ENCODE data around the gene MT2A.
A peak's percentile ranks its signal among the peaks of the same experiment; 100 is the strongest.

MT2A gene

GRCh38 chr16:56593573-56594291 lies 14.7 kb upstream of the MT2A start:
- no peak for TF ChIP-seq CTCF (IDR thresholded peaks at IDR 0.05; ENCODE audit: borderline replicate concordance, control extremely low read depth, extremely low read depth, insufficient read depth, missing control alignments)
- in situ Hi-C loops (cut with MboI; ENCODE audit: low sequenced_read_pairs, unreplicated experiment), result no loop called here
- no peak for DNase-seq (ENCODE audit: low spot score)

- in situ Hi-C loops (cut with MboI; ENCODE audit: low sequenced_read_pairs, unreplicated experiment), result no loop called here
- DNase-seq (ENCODE audit: low spot score), result no peak
- no peak for TF ChIP-seq CTCF (IDR thresholded peaks at IDR 0.05; ENCODE audit: borderline replicate concordance, control extremely low read depth, extremely low read depth, insufficient read depth, missing control alignments)
Observed at GRCh38 chr16:56594292-56594619, 14.1 kb upstream of the MT2A start.

GRCh38 chr16:56600398-56600999 lies 7.9 kb upstream of the MT2A start:
- in situ Hi-C loops (cut with MboI; ENCODE audit: low sequenced_read_pairs, unreplicated experiment), result no loop called here
- TF ChIP-seq CTCF (IDR thresholded peaks at IDR 0.05; ENCODE audit: borderline replicate concordance, control extremely low read depth, extremely low read depth, insufficient read depth, missing control alignments), result peak; percentile 45
- DNase-seq (ENCODE audit: low spot score), result peak; percentile 61

GRCh38 chr16:56601325-56601724 lies 7.1 kb upstream of the MT2A start:
- no peak for TF ChIP-seq CTCF (IDR thresholded peaks at IDR 0.05; ENCODE audit: borderline replicate concordance, control extremely low read depth, extremely low read depth, insufficient read depth, missing control alignments)
- no peak for DNase-seq (ENCODE audit: low spot score)
- in situ Hi-C loops (cut with MboI; ENCODE audit: low sequenced_read_pairs, unreplicated experiment), result no loop called here

- in situ Hi-C loops (cut with MboI; ENCODE audit: low sequenced_read_pairs, unreplicated experiment), result no loop called here
- no peak for TF ChIP-seq CTCF (IDR thresholded peaks at IDR 0.05; ENCODE audit: borderline replicate concordance, control extremely low read depth, extremely low read depth, insufficient read depth, missing control alignments)
- no peak for DNase-seq (ENCODE audit: low spot score)
Observed at GRCh38 chr16:56603589-56603988, 4.8 kb upstream of the MT2A start.

- TF ChIP-seq CTCF (IDR thresholded peaks at IDR 0.05; ENCODE audit: borderline replicate concordance, control extremely low read depth, extremely low read depth, insufficient read depth, missing control alignments), result no peak
- DNase-seq (ENCODE audit: low spot score), result no peak
- in situ Hi-C loops (cut with MboI; ENCODE audit: low sequenced_read_pairs, unreplicated experiment), result no loop called here
Observed at GRCh38 chr16:56604966-56605365, 3.4 kb upstream of the MT2A start.

All from GM13976 (cell line).